Activated CD8-positive, alpha-beta memory T cell treated with anti-CD3 and anti-CD28 coated beads, Interleukin-2, amount 50 U/mL, for 24 hours (primary cell): Measurements from ENCODE around the gene NTRK1.

Experiments
- DNase-seq: peaks from one replicate; pipeline ENCODE4 v3.0.0-alpha.2; 2020; ENCODE audit errors: extremely low read depth

NTRK1 gene

GRCh38 chr1:156857532-156857931 lies 3.1 kb upstream of the NTRK1 start:
- DNase-seq = no peak

GRCh38 chr1:156858555-156858956 lies 2.1 kb upstream of the NTRK1 start:
- DNase-seq = no peak

- no peak for DNase-seq
Measured at GRCh38 chr1:156858959-156859522, 1.6 kb upstream of the NTRK1 start, which contains the start of gene INSRR. TSS of gene INSRR (minus strand) at chr1:156859117. CDS start at chr1:156858621, 496 bp downstream.

- no peak for DNase-seq
Measured at GRCh38 chr1:156859523-156860112, 1.0 kb upstream of the NTRK1 start.

- no peak for DNase-seq
Measured at GRCh38 chr1:156860113-156860627, 495 bp upstream of the NTRK1 start.

- no peak for DNase-seq
Measured at GRCh38 chr1:156862584-156862983, 1.9 kb downstream of the NTRK1 start.

GRCh38 chr1:156862997-156863599 lies 2.4 kb downstream of the NTRK1 start:
- no peak for DNase-seq

- DNase-seq = no peak
Measured at GRCh38 chr1:156863631-156864030, 3.0 kb downstream of the NTRK1 start.

GRCh38 chr1:156864796-156865195 lies 4.1 kb downstream of the NTRK1 start:
- no peak for DNase-seq

GRCh38 chr1:156865258-156865657 lies 4.6 kb downstream of the NTRK1 start:
- no peak for DNase-seq

GRCh38 chr1:156865865-156866248 lies 5.2 kb downstream of the NTRK1 start:
- no peak for DNase-seq

- no peak for DNase-seq
Measured at GRCh38 chr1:156866249-156866909, 5.7 kb downstream of the NTRK1 start.

GRCh38 chr1:156868341-156868740 lies 7.7 kb downstream of the NTRK1 start:
- DNase-seq = no peak

GRCh38 chr1:156869455-156869854 lies 8.8 kb downstream of the NTRK1 start:
- no peak for DNase-seq

- no peak for DNase-seq
Measured at GRCh38 chr1:156873659-156874058, 13.0 kb downstream of the NTRK1 start.

GRCh38 chr1:156874142-156874541 lies 13.5 kb downstream of the NTRK1 start:
- DNase-seq = no peak

GRCh38 chr1:156874572-156875340 lies 14.1 kb downstream of the NTRK1 start:
- no peak for DNase-seq

GRCh38 chr1:156875341-156875615 lies 14.6 kb downstream of the NTRK1 start:
- no peak for DNase-seq

GRCh38 chr1:156876281-156876680 lies 15.6 kb downstream of the NTRK1 start:
- DNase-seq = no peak

- no peak for DNase-seq
Measured at GRCh38 chr1:156877433-156878170, 16.9 kb downstream of the NTRK1 start.

GRCh38 chr1:156879876-156880275 lies 19.2 kb downstream of the NTRK1 start:
- DNase-seq = no peak

- DNase-seq = no peak
Measured at GRCh38 chr1:156880473-156880872, 19.8 kb downstream of the NTRK1 start.
